Progenitor cell of endocrine pancreas (in vitro differentiated cells): ENCODE data around the gene OLFM4. TPM values are rescaled to one million over a fixed set of nuclear protein-coding genes. Genes with fewer than 3 reads are reported as not detected.

Experiments used
- DNase-seq: peaks from one replicate; pipeline ENCODE4 v3.0.0; 2021; ENCODE audit warnings: low spot score; ENCODE audit not compliant: unreplicated experiment
- H3K27ac Mint-ChIP-seq: 2 replicates; pipeline ENCODE4 v1.8.0; 2021; ENCODE audit warnings: mild to moderate bottlenecking, moderate library complexity, mixed read lengths
- H3K27me3 Mint-ChIP-seq: 2 replicates; pipeline ENCODE4 v1.8.0; 2021; ENCODE audit warnings: mixed read lengths
- H3K36me3 Mint-ChIP-seq: 2 replicates; pipeline ENCODE4 v1.8.0; 2022; ENCODE audit warnings: mixed read lengths; ENCODE audit not compliant: insufficient read depth
- H3K4me1 Mint-ChIP-seq: 2 replicates; pipeline ENCODE4 v1.8.0; 2021; ENCODE audit warnings: low read depth, mixed read lengths
- H3K4me3 Mint-ChIP-seq: 2 replicates; pipeline ENCODE4 v1.8.0; 2021; ENCODE audit warnings: low read depth, mild to moderate bottlenecking, moderate library complexity, mixed read lengths
- H3K9me3 Mint-ChIP-seq: 2 replicates; pipeline ENCODE4 v1.8.0; 2021; ENCODE audit warnings: low read depth, mixed read lengths
- CTCF ChIP-seq: fragments of 200-600 bp; sonication (generic); IDR thresholded peaks from one replicate; pipeline ENCODE4 v1.5.0; 2021; ENCODE audit warnings: antibody characterized with exemption, mild to moderate bottlenecking; ENCODE audit not compliant: unreplicated experiment
- total RNA-seq: library from RNA; stranded (reverse); gene quantifications from 2 replicates; pipeline ENCODE4 v1.2.1, GENCODE V29; 2021

OLFM4 gene
- total RNA-seq, 1 donor from 2014 or later, result not detected

GRCh38 chr13:53064731-53065130 lies 36.1 kb downstream of the OLFM4 start:
- Mint-ChIP-seq H3K36me3 (no peaks in the 10 kb centered on the region), H3K4me1 (peaks cover 15% of the 10 kb centered on the region), H3K9me3 (no peaks in the 10 kb centered on the region), H3K27me3 (peaks cover 6% of the 10 kb centered on the region), H3K27ac (no peak overlapping the region), H3K4me3 (no peak overlapping the region)
- no peak for TF ChIP-seq CTCF
- DNase-seq, result no peak

DNA sequence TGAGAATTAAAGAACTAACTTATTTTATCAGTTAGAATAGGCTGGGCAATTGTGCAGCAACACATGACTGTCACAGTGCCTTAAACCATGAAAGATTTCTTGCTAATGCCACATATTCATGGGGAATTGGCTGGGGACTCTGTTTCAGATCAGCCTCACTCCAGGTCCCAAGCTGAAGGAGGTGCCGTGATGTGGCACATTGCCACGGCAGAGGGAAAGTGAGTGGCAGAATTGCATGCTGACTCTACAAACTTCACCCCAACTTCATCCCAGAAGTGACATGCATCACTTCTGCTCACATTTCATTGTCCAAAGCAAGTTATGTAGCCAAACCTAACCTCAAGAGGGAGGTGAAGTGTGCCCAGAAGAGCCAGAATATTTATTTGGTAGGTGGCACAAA lies 37.8 kb downstream of the OLFM4 start:
- Mint-ChIP-seq H3K27ac (no peak overlapping the region), H3K4me1 (peaks cover 14% of the 10 kb centered on the region), H3K4me3 (no peak overlapping the region), H3K27me3 (peaks cover 6% of the 10 kb centered on the region), H3K9me3 (no peaks in the 10 kb centered on the region), H3K36me3 (no peaks in the 10 kb centered on the region)
- DNase-seq, result no peak
- no peak for TF ChIP-seq CTCF

GRCh38 chr13:53068585-53069520 lies 40.2 kb downstream of the OLFM4 start:
- Mint-ChIP-seq H3K4me3 (no peak overlapping the region), H3K9me3 (no peaks in the 10 kb centered on the region), H3K36me3 (no peaks in the 10 kb centered on the region), H3K27ac (no peak overlapping the region), H3K27me3 (peaks cover 4% of the 10 kb centered on the region), H3K4me1 (peaks cover 14% of the 10 kb centered on the region)
- TF ChIP-seq CTCF, result no peak
- DNase-seq, result no peak

DNA sequence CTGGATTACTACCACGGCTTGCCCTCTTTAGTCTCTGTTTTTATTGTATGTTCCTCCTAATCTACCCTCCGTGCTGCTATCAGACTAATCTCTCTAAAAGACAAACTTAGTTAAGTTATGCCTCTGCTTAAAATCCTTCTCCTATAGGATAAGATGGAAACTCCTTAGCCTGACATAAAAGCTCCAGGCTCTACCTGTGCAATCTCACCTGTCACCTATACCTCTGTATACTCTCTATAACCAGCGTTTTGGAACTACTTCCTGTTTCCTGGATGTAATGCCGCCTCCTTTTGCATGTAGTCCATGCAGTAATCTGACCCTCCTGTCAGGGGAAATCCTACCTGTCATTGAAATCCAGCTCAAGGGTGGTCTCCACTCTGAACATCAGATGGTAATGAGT lies 41.2 kb downstream of the OLFM4 start:
- DNase-seq, result no peak
- Mint-ChIP-seq H3K4me3 (no peak overlapping the region), H3K27ac (no peak overlapping the region), H3K36me3 (no peaks in the 10 kb centered on the region), H3K4me1 (peaks cover 17% of the 10 kb centered on the region), H3K9me3 (no peaks in the 10 kb centered on the region), H3K27me3 (peaks cover 4% of the 10 kb centered on the region)
- TF ChIP-seq CTCF, result no peak

DNA sequence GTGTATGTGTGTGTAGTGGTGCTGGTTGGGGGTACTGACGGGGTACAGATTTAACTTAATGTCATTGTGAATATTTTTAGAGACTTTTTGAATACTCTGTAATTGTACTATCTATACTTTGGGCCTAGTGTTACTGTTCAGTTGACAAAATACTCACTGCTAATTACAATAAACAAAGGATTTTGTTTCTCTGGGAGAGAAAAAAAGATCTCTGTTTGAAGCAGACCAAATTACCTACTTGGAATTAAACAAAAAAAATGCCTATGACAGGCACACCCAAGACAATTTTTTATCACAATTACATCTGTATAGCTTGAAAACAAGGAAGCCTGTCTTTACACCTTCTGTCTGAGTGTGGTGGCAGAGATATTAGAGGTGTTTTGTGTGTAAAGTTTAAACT lies 45.1 kb downstream of the OLFM4 start:
- no peaks in the 10 kb centered on the region for H3K27me3 Mint-ChIP-seq
- no peak for TF ChIP-seq CTCF
- no peak overlapping the region for H3K4me3 Mint-ChIP-seq
- H3K9me3 Mint-ChIP-seq, result no peaks in the 10 kb centered on the region
- H3K36me3 Mint-ChIP-seq, result no peaks in the 10 kb centered on the region
- peak overlapping the region; percentile 6 for H3K27ac Mint-ChIP-seq
- H3K4me1 Mint-ChIP-seq, result peaks cover 7% of the 10 kb centered on the region
- DNase-seq, result no peak
